Peyer's patch (tissue), 4 donors: Measurements from ENCODE around the gene CHAC1. TPM values are rescaled to one million over a fixed set of nuclear protein-coding genes. Genes with fewer than 3 reads are reported as not detected.
"Not testable (repeated sequence)": the region's sequence is repeated elsewhere in the genome, so short reads cannot be mapped to it uniquely, and the experiment has no call there.

Experiments used
- DNase-seq, 3 donors: peaks; one replicate each; pipeline ENCODE4 v3.0.0-alpha.2; 2017 to 2019
- H3K27ac ChIP-seq, 4 donors: fragments of 200-600 bp; sonication (generic); one replicate each; pipeline ENCODE4 v1.5.1; 2016 to 2019
- H3K27me3 ChIP-seq, 2 donors: fragments of 200-600 bp; sonication (generic); one replicate each; pipeline ENCODE4 v1.5.1; 2019
- H3K36me3 ChIP-seq, 3 donors: fragments of 200-600 bp; sonication (generic); one replicate each; pipeline ENCODE4 v1.5.1; 2016 to 2019
- H3K4me1 ChIP-seq, 4 donors: fragments of 200-600 bp; sonication (generic); one replicate each; pipeline ENCODE4 v1.5.1; 2016 to 2019
- H3K4me3 ChIP-seq, 4 donors: fragments of 200-600 bp; sonication (generic); 1 replicate in 3 of 4; 2 replicates in 1 of 4; pipeline ENCODE4 v1.5.1; 2016 to 2019; ENCODE audit warnings: mild to moderate bottlenecking in 1 of 4
- H3K9me3 ChIP-seq, 4 donors: fragments of 200-600 bp; sonication (generic); one replicate each; pipeline ENCODE4 v1.5.1; 2016 to 2019; ENCODE audit warnings: mild to moderate bottlenecking in 1 of 4
- POLR2A ChIP-seq, 2 donors: fragments of 450-650 bp; IDR thresholded peaks; one replicate each; pipeline ENCODE4 v1.5.1; 2017; ENCODE audit warnings: antibody characterized with exemption in 2 of 2, mild to moderate bottlenecking in 2 of 2, moderate library complexity in 2 of 2
- total RNA-seq, 4 donors: library from RNA; depleted of rRNA; stranded (reverse); fragments of >200 nt; gene quantifications; one replicate each; pipeline ENCODE4 v1.1.0, GENCODE V29; 2016
- TF ChIP-seq, protein P1 (sequence below), 6 experiments: fragments of 450-650 bp in 4 of 6; fragments of 200-600 bp in 2 of 6; sonication (generic) in 1 of 6; IDR thresholded peaks; one replicate each; pipeline ENCODE4 v1.5.1; 2017 to 2019; ENCODE audit warnings: antibody characterized with exemption in 6 of 6, mild to moderate bottlenecking in 3 of 6, moderate library complexity in 1 of 6

CHAC1 gene
- total RNA-seq, 4 donors from 2014 or later = 2.4 TPM; not detected in 3

DNA sequence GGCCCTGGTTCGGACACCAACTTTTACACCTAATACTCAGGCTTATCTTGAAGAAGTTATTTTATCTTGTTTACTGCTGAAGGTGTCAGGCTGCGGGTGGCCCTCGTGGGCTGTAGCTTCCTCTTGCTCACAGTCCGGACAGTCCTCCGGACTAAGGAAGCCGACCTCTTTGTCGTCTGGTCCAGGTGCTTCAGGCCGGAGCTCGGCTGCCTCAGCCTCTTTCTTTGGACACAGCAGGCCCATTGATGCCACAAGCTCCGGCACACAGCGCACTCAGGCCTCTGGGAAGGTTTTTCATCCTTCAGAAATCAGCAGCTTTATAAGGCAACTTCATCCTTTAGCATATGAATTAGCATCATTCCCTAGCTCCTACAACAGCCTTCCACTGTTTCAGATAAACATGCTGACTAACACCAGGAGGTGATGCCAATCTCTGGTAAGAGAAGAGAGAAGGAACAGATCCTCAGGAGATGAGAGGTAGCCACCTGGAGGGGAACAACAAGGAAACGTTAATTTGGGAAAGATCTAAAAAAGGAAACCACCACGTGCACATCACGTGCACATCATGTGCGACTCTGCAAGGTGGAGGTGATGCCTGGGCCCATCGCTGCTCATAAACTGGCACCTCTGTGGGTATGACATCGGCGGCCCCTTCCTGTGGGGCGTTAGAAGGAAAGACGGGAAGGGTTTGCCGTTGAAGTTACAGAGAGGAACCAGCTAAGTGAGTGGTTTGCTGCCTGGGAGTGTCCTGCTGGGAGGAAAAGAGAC, 4.4 kb upstream of the CHAC1 start:
- Histone ChIP-seq H3K9me3 (no peaks in the 10 kb centered on the region), H3K27me3 (no peaks in the 10 kb centered on the region), H3K36me3 (no peaks in the 10 kb centered on the region), H3K4me1 (peaks cover 0 to 6% (median 0%) of the 10 kb centered on the region in 4 donors), H3K27ac (peak overlapping the region in 1 of 4 donors; percentile 63), H3K4me3 (no peak overlapping the region)
- DNase-seq = peak in 1 of 3 donors; percentile 15
- TF ChIP-seq POLR2A (IDR thresholded peaks at IDR 0.05) = no peak
- TF ChIP-seq, protein P1, sequence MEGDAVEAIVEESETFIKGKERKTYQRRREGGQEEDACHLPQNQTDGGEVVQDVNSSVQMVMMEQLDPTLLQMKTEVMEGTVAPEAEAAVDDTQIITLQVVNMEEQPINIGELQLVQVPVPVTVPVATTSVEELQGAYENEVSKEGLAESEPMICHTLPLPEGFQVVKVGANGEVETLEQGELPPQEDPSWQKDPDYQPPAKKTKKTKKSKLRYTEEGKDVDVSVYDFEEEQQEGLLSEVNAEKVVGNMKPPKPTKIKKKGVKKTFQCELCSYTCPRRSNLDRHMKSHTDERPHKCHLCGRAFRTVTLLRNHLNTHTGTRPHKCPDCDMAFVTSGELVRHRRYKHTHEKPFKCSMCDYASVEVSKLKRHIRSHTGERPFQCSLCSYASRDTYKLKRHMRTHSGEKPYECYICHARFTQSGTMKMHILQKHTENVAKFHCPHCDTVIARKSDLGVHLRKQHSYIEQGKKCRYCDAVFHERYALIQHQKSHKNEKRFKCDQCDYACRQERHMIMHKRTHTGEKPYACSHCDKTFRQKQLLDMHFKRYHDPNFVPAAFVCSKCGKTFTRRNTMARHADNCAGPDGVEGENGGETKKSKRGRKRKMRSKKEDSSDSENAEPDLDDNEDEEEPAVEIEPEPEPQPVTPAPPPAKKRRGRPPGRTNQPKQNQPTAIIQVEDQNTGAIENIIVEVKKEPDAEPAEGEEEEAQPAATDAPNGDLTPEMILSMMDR (IDR thresholded peaks at IDR 0.05) = no peak

GRCh38 chr15:40949756-40950207, 3.5 kb upstream of the CHAC1 start:
- DNase-seq = peak in 1 of 3 donors; percentile 42
- H3K4me1 ChIP-seq = peaks cover 0 to 6% (median 0%) of the 10 kb centered on the region in 4 donors
- H3K4me3 ChIP-seq = no peak overlapping the region
- no peaks in the 10 kb centered on the region for H3K36me3 ChIP-seq
- peak overlapping the region in 1 of 4 donors; percentile 63 for H3K27ac ChIP-seq
- TF ChIP-seq, protein P1 (IDR thresholded peaks at IDR 0.05) = no peak
- TF ChIP-seq POLR2A (IDR thresholded peaks at IDR 0.05) = no peak
- no peaks in the 10 kb centered on the region for H3K27me3 ChIP-seq
- no peaks in the 10 kb centered on the region for H3K9me3 ChIP-seq

- no peaks in the 10 kb centered on the region for H3K36me3 ChIP-seq
- no peak overlapping the region for H3K27ac ChIP-seq
- no peak for DNase-seq
- TF ChIP-seq POLR2A (IDR thresholded peaks at IDR 0.05) = no peak
- TF ChIP-seq, protein P1 (IDR thresholded peaks at IDR 0.05) = no peak
- H3K4me1 ChIP-seq = peaks cover 0 to 12% (median 0%) of the 10 kb centered on the region in 4 donors
- H3K9me3 ChIP-seq = no peaks in the 10 kb centered on the region
- no peaks in the 10 kb centered on the region for H3K27me3 ChIP-seq
- no peak overlapping the region for H3K4me3 ChIP-seq
These were observed 1.5 kb upstream of the CHAC1 start for GRCh38 chr15:40951764-40952163.

GRCh38 chr15:40952301-40952900, 870 bp upstream of the CHAC1 start:
- H3K4me1 ChIP-seq = peaks cover 0 to 13% (median 0%) of the 10 kb centered on the region in 4 donors
- peak overlapping the region; percentile 54 to 76 (median 68) for H3K4me3 ChIP-seq
- DNase-seq = no peak
- no peak for TF ChIP-seq POLR2A (IDR thresholded peaks at IDR 0.05)
- TF ChIP-seq, protein P1 (IDR thresholded peaks at IDR 0.05) = no peak
- no peaks in the 10 kb centered on the region for H3K9me3 ChIP-seq
- no peaks in the 10 kb centered on the region for H3K27me3 ChIP-seq
- H3K36me3 ChIP-seq = no peaks in the 10 kb centered on the region
- peak overlapping the region; percentile 57 to 83 (median 77) for H3K27ac ChIP-seq

DNA sequence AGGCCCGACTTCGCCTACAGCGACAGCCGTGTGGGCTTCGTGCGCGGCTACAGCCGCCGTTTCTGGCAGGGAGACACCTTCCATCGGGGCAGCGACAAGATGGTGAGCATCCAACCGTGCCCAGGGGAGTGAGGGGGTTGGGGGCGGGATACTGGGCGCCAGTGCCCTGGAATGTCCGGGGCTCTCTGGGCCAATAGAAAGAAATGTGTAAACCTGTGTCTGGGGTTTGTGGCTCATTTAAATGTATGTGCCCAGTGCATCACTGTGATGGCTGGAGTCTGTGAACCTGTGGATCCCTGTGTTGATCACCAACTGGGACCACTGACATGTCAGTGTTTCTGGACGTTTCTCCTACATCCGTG, 423 bp downstream of the CHAC1 start:
- Histone ChIP-seq H3K9me3 (no peaks in the 10 kb centered on the region), H3K27ac (peak overlapping the region in 3 of 4 donors; percentile 57 to 83 (median 81))

DNA sequence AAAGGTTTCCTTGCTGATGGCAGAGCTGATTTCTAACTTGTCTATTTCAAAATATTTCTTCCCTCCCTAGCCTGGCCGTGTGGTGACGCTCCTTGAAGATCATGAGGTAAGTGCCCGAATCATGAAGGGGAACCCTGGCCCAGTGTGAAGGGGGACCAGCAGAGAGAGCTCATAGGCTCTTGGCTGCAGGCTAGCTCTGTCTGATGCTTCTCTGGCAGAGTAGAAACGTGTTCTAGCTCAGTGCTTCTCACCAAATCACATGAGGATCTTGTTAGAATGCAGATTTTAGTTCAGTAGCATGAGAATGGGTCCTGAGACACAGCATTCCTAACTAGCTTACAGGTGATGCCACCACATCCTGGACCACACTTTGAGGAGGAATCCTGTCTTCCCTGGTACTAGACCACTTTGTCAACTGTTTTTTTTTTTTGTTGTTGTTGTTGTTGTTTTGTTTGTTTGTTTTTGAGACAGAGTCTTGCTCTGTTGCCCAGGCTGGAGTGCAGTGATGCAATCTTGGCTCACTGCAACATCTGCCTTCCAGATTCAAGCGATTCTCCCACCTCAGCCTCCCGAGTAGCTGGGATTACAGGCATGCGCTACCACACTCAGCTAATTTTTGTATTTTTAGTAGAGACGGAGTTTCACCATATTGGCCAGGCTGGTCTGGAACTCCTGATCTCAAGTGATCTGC, 1.0 kb downstream of the CHAC1 start:
- H3K36me3 ChIP-seq, H3K27me3 ChIP-seq, H3K27ac ChIP-seq, H3K9me3 ChIP-seq: not testable (repeated sequence)
- peak overlapping the region in 1 of 4 donors; percentile 76 for H3K4me3 ChIP-seq
- DNase-seq = peak in 1 of 3 donors; percentile 23
- peaks cover 0 to 13% (median 0%) of the 10 kb centered on the region in 4 donors for H3K4me1 ChIP-seq

More for the DNA sequence above, 423 bp downstream of the CHAC1 start:
- Histone ChIP-seq H3K27me3 (no peaks in the 10 kb centered on the region), H3K4me1 (peaks cover 0 to 13% (median 0%) of the 10 kb centered on the region in 4 donors), H3K4me3 (peak overlapping the region; percentile 54 to 76 (median 68)), H3K36me3 (no peaks in the 10 kb centered on the region)
- no peak for DNase-seq
- TF ChIP-seq, protein P1 (IDR thresholded peaks at IDR 0.05) = no peak
- no peak for TF ChIP-seq POLR2A (IDR thresholded peaks at IDR 0.05)
